IMR-90 (cell line): ENCODE results near the gene CLCNKA. TPM values are rescaled to one million over a fixed set of nuclear protein-coding genes. Genes with fewer than 3 reads are reported as not detected.

Source experiments
- ATAC-seq: fragments of 200-7000 bp; cut with Tn5 transposase; 2 replicates; pipeline ENCODE4 v1.9.1; 2020; ENCODE audit warnings: low read depth, mild to moderate bottlenecking, moderate library complexity
- BruUV-seq: library from RNA; stranded (reverse); fragments of 400-500 nt; replicated peaks from 2 replicates; lab custom pipeline; 2021; lab: Mats Ljungman, UMichigan
- CTCF ChIA-PET: fragments of 300-600 bp; formaldehyde crosslinking; extraction: SDS; loops from one replicate; lab custom pipeline; 2021; ENCODE audit warnings: antibody characterized with exemption; lab: Yijun Ruan, JAX
- POLR2A ChIA-PET: fragments of 300-600 bp; sonication (Branson Sonifier 250); formaldehyde crosslinking; loops from one replicate; lab custom pipeline; 2022; ENCODE audit warnings: antibody characterized with exemption; ENCODE audit not compliant: unreplicated experiment; lab: Charles Lee
- DNase-seq: peaks from one replicate; pipeline ENCODE4 v3.0.0; 2013
- H2AFZ ChIP-seq: replicated peaks from 2 replicates; pipeline ENCODE3; 2013; ENCODE audit warnings: low read length, mild to moderate bottlenecking; ENCODE audit not compliant: poor library complexity
- H2AK5ac ChIP-seq: 2 replicates; pipeline ENCODE4 v1.6.1; 2013; ENCODE audit warnings: low read depth, low read length, inconsistent platforms
- H2AK9ac ChIP-seq: replicated peaks from 2 replicates; pipeline ENCODE3; 2013; ENCODE audit warnings: mild to moderate bottlenecking, low read depth, low read length, moderate library complexity; ENCODE audit not compliant: poor library complexity
- H2BK120ac ChIP-seq: 2 replicates; pipeline ENCODE4 v1.6.1; 2013; ENCODE audit warnings: low read depth, low read length, inconsistent platforms
- H2BK15ac ChIP-seq: 3 replicates; pipeline ENCODE4 v1.6.1; 2013; ENCODE audit warnings: low read depth, low read length, inconsistent platforms
- H2BK20ac ChIP-seq: 2 replicates; pipeline ENCODE4 v1.6.1; 2013; ENCODE audit warnings: low read depth, mild to moderate bottlenecking, inconsistent platforms, low read length, moderate library complexity
- H2BK5ac ChIP-seq: 2 replicates; pipeline ENCODE4 v1.6.1; 2013; ENCODE audit warnings: mild to moderate bottlenecking, low read depth, low read length, inconsistent platforms; ENCODE audit not compliant: poor library complexity, severe bottlenecking
- H3K14ac ChIP-seq: replicated peaks from 2 replicates; pipeline ENCODE4 v1.6.1; 2013; ENCODE audit warnings: low read depth, low read length, inconsistent platforms
- H3K18ac ChIP-seq: 2 replicates; pipeline ENCODE4 v1.6.1; 2013; ENCODE audit warnings: low read depth, low read length, control low read depth
- H3K23ac ChIP-seq: 2 replicates; pipeline ENCODE4 v1.6.1; 2013; ENCODE audit warnings: low read depth, low read length, inconsistent platforms
- H3K27ac ChIP-seq: 2 replicates; pipeline ENCODE4 v1.5.1; 2013; ENCODE audit warnings: mild to moderate bottlenecking, control low read depth, low read length; ENCODE audit not compliant: insufficient read depth
- H3K27me3 ChIP-seq: 2 replicates; pipeline ENCODE4 v1.6.1; 2013; ENCODE audit warnings: low read length; ENCODE audit not compliant: control insufficient read depth, insufficient read depth
- H3K36me3 ChIP-seq: 2 replicates; pipeline ENCODE4 v1.6.1; 2013; ENCODE audit warnings: low read length, mixed read lengths; ENCODE audit not compliant: control insufficient read depth, insufficient read depth
- H3K4ac ChIP-seq: 2 replicates; pipeline ENCODE4 v1.6.1; 2013; ENCODE audit warnings: low read depth, low read length, inconsistent platforms
- H3K4me1 ChIP-seq: 2 replicates; pipeline ENCODE4 v1.6.1; 2013; ENCODE audit warnings: low read length, mixed read lengths; ENCODE audit not compliant: control insufficient read depth, insufficient read depth
- H3K4me2 ChIP-seq: 2 replicates; pipeline ENCODE4 v1.6.1; 2013; ENCODE audit warnings: low read depth, mild to moderate bottlenecking, control low read depth, low read length, moderate library complexity
- H3K4me3 ChIP-seq: 2 replicates; pipeline ENCODE4 v1.5.1; 2013; ENCODE audit warnings: low read depth, mild to moderate bottlenecking, control low read depth, low read length, moderate library complexity; ENCODE audit not compliant: insufficient read depth
- H3K56ac ChIP-seq: 2 replicates; pipeline ENCODE4 v1.6.1; 2013; ENCODE audit warnings: low read length, inconsistent platforms; ENCODE audit not compliant: insufficient read depth; ENCODE audit errors: extremely low read depth
- H3K79me1 ChIP-seq, 2 experiments: 2 replicates each; pipeline ENCODE4 v1.6.1; 2013; ENCODE audit warnings: low read length in 2 of 2, inconsistent platforms in 1 of 2, low read depth in 1 of 2
- H3K9ac ChIP-seq: 2 replicates; pipeline ENCODE4 v1.6.1; 2013; ENCODE audit warnings: low read depth, low read length, control low read depth
- H3K9me1 ChIP-seq: 2 replicates; pipeline ENCODE4 v1.6.1; 2013; ENCODE audit warnings: low read length, inconsistent platforms; ENCODE audit not compliant: insufficient read depth
- H3K9me3 ChIP-seq: 2 replicates; pipeline ENCODE4 v1.6.1; 2013; ENCODE audit warnings: low read length; ENCODE audit not compliant: control insufficient read depth, insufficient read depth
- H4K20me1 ChIP-seq: 2 replicates; pipeline ENCODE4 v1.6.1; 2013; ENCODE audit warnings: low read length, inconsistent platforms; ENCODE audit not compliant: insufficient read depth
- H4K5ac ChIP-seq: 2 replicates; pipeline ENCODE4 v1.6.1; 2013; ENCODE audit warnings: mild to moderate bottlenecking, low read depth, low read length, control low read depth
- H4K8ac ChIP-seq, 2 experiments: 2 replicates each; pipeline ENCODE4 v1.6.1; 2013; ENCODE audit warnings: low read depth in 2 of 2, low read length in 2 of 2, control low read depth in 1 of 2, inconsistent platforms in 1 of 2
- H4K91ac ChIP-seq: 2 replicates; pipeline ENCODE4 v1.6.1; 2013; ENCODE audit warnings: low read depth, low read length, inconsistent platforms; ENCODE audit not compliant: insufficient read depth
- BHLHE40 ChIP-seq: fragments of 150-350 bp; IDR thresholded peaks from 2 replicates; pipeline ENCODE4 v1.6.1; 2016; ENCODE audit warnings: mild to moderate bottlenecking, low read depth, low read length
- CEBPB ChIP-seq: IDR thresholded peaks from 2 replicates; pipeline ENCODE4 v1.6.1; 2012; ENCODE audit warnings: low read depth, low read length, improper control_type of control experiment
- CHD1 ChIP-seq: IDR thresholded peaks from 2 replicates; pipeline ENCODE4 v1.6.1; 2012; ENCODE audit warnings: low read depth, low read length, improper control_type of control experiment
- FOS ChIP-seq: fragments of 150-350 bp; IDR thresholded peaks from 2 replicates; pipeline ENCODE4 v1.6.1; 2016; ENCODE audit warnings: low read depth, low read length
- MAFK ChIP-seq: IDR thresholded peaks from 2 replicates; pipeline ENCODE4 v1.6.1; 2012; ENCODE audit warnings: low read depth, low read length, improper control_type of control experiment
- MAZ ChIP-seq: IDR thresholded peaks from 2 replicates; pipeline ENCODE4 v1.6.1; 2012; ENCODE audit warnings: low read depth, mild to moderate bottlenecking, low read length, improper control_type of control experiment, moderate library complexity, borderline replicate concordance
- MXI1 ChIP-seq: IDR thresholded peaks from 2 replicates; pipeline ENCODE4 v1.6.1; 2012; ENCODE audit warnings: low read depth, mild to moderate bottlenecking, low read length, moderate library complexity, borderline replicate concordance
- NFE2L2 ChIP-seq: fragments of 150-350 bp; IDR thresholded peaks from 2 replicates; pipeline ENCODE4 v1.6.1; 2016; ENCODE audit warnings: low read depth, mild to moderate bottlenecking, low read length
- POLR2A ChIP-seq: IDR thresholded peaks from 2 replicates; pipeline ENCODE4 v1.6.1; 2012; ENCODE audit warnings: mild to moderate bottlenecking, low read depth, low read length
- RAD21 ChIP-seq: IDR thresholded peaks from 2 replicates; pipeline ENCODE4 v1.6.1; 2012; ENCODE audit warnings: low read length, improper control_type of control experiment
- RCOR1 ChIP-seq: IDR thresholded peaks from 2 replicates; pipeline ENCODE4 v1.6.1; 2012; ENCODE audit warnings: mild to moderate bottlenecking, low read length, improper control_type of control experiment; ENCODE audit not compliant: insufficient replicate concordance
- RFX5 ChIP-seq: IDR thresholded peaks from 2 replicates; pipeline ENCODE4 v1.8.0; 2012; ENCODE audit warnings: low read depth, mild to moderate bottlenecking, low read length, moderate library complexity
- SMC3 ChIP-seq: fragments of 150-350 bp; IDR thresholded peaks from 2 replicates; pipeline ENCODE4 v1.6.1; 2016; ENCODE audit warnings: low read depth, mild to moderate bottlenecking, antibody characterized with exemption, low read length, moderate library complexity
- WGBS, 2 experiments: methylation state at CpG; one replicate each; pipeline versions ENCODE4 v1.1.5 to v1.1.7; 2013; ENCODE audit warnings: missing lambda C conversion rate in 2 of 2; ENCODE audit not compliant: insufficient read length in 1 of 2; ENCODE audit errors: extremely low coverage in 2 of 2; 5-methylcytosine and 5-hydroxymethylcytosine counted together
- dilution Hi-C: fragments of 300-500 bp; cut with HindIII; formaldehyde crosslinking; loops from one replicate; pipeline ENCODE4 v1.14.3; 2018; ENCODE audit warnings: low sequenced_read_pairs; ENCODE audit not compliant: unreplicated experiment
- in situ Hi-C: fragments of 300-500 bp; cut with MboI; formaldehyde crosslinking; loops from 3 replicates; pipeline ENCODE4 v1.14.3; 2019; ENCODE audit warnings: low sequenced_read_pairs, inconsistent platforms, mixed read lengths
- intact Hi-C: fragments of 100-400 bp; cut with micrococcal nuclease; formaldehyde crosslinking; loops from 2 replicates; pipeline ENCODE4 v1.10.0; 2022
- polyA plus RNA-seq, 3 experiments: library from polyadenylated mRNA; depleted of rRNA; stranded (reverse); fragments of >200 nt; gene quantifications; 2 replicates each; pipeline ENCODE4 v1.2.3, GENCODE V29; 2012; ENCODE audit warnings: low replicate concordance in 1 of 3
- total RNA-seq: library from RNA; depleted of rRNA; stranded (reverse); fragments of >200 nt; gene quantifications from 2 replicates; pipeline ENCODE4 v1.2.3, GENCODE V29; 2012
- TF ChIP-seq, protein P1 (sequence below): conservative IDR thresholded peaks from 2 replicates; pipeline ENCODE4 v1.5.1; 2012; ENCODE audit warnings: mild to moderate bottlenecking, low read depth, low read length, improper control_type of control experiment
- TF ChIP-seq, protein P2 (sequence below): fragments of 150-350 bp; IDR thresholded peaks from 2 replicates; pipeline ENCODE4 v1.6.1; 2016; ENCODE audit warnings: low read depth, mild to moderate bottlenecking, low read length, moderate library complexity, borderline replicate concordance
- TF ChIP-seq, protein P3 (sequence below): fragments of 150-350 bp; IDR thresholded peaks from 2 replicates; pipeline ENCODE4 v1.6.1; 2017; ENCODE audit warnings: mild to moderate bottlenecking, antibody characterized with exemption, low read length, low read depth

Gene CLCNKA
- total and polyA plus RNA-seq, 2 of the 4 experiments (the other 2 are of a cell fraction) = 0.05 TPM; not detected in 1

DNA sequence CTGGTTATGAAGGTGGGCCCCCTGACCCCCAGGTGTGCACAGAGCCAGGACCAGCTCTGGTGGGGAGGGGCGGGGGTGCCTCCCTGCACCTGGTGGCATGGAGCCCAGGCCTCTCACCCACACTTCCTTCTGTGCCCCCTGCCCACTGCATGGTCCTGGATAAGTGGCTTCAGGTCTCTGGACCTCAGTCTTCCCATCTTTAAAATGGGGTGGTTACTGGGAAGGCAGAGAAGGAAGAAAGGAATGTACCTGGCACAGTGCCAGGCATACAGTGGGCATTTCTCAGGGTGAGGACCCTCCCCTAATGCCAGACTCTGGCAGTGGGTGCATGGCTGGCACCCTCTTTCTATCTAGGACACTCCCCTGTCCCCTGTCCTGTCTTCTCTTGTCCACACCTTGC, 7.5 kb downstream of the CLCNKA start:
- no peak overlapping the region for H3K27ac ChIP-seq
- TF ChIP-seq RFX5 (no peak), NFE2L2 (no peak), MAFK (no peak), CHD1 (no peak), RCOR1 (no peak), FOS (no peak), SMC3 (no peak), MAZ (no peak), RAD21 (no peak), MXI1 (no peak), BHLHE40 (no peak), CEBPB (no peak), POLR2A (no peak)
- TF ChIP-seq, protein P1, sequence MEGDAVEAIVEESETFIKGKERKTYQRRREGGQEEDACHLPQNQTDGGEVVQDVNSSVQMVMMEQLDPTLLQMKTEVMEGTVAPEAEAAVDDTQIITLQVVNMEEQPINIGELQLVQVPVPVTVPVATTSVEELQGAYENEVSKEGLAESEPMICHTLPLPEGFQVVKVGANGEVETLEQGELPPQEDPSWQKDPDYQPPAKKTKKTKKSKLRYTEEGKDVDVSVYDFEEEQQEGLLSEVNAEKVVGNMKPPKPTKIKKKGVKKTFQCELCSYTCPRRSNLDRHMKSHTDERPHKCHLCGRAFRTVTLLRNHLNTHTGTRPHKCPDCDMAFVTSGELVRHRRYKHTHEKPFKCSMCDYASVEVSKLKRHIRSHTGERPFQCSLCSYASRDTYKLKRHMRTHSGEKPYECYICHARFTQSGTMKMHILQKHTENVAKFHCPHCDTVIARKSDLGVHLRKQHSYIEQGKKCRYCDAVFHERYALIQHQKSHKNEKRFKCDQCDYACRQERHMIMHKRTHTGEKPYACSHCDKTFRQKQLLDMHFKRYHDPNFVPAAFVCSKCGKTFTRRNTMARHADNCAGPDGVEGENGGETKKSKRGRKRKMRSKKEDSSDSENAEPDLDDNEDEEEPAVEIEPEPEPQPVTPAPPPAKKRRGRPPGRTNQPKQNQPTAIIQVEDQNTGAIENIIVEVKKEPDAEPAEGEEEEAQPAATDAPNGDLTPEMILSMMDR = no peak
- TF ChIP-seq, protein P2, sequence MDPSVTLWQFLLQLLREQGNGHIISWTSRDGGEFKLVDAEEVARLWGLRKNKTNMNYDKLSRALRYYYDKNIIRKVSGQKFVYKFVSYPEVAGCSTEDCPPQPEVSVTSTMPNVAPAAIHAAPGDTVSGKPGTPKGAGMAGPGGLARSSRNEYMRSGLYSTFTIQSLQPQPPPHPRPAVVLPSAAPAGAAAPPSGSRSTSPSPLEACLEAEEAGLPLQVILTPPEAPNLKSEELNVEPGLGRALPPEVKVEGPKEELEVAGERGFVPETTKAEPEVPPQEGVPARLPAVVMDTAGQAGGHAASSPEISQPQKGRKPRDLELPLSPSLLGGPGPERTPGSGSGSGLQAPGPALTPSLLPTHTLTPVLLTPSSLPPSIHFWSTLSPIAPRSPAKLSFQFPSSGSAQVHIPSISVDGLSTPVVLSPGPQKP = no peak
- TF ChIP-seq, protein P3, sequence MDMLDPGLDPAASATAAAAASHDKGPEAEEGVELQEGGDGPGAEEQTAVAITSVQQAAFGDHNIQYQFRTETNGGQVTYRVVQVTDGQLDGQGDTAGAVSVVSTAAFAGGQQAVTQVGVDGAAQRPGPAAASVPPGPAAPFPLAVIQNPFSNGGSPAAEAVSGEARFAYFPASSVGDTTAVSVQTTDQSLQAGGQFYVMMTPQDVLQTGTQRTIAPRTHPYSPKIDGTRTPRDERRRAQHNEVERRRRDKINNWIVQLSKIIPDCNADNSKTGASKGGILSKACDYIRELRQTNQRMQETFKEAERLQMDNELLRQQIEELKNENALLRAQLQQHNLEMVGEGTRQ = no peak
- H2BK20ac ChIP-seq = no peak overlapping the region

More for the DNA sequence above, 7.5 kb downstream of the CLCNKA start:
- no peak overlapping the region for H2BK5ac ChIP-seq
- no peak overlapping the region for H3K18ac ChIP-seq
- no peaks in the 10 kb centered on the region for H3K79me1 ChIP-seq
- no peak overlapping the region for H4K5ac ChIP-seq
- in situ Hi-C loops = no loop called here
- H3K56ac ChIP-seq = no peak overlapping the region
- H3K4me2 ChIP-seq = no peak overlapping the region
- no peaks in the 10 kb centered on the region for H3K9me1 ChIP-seq
- H2AK9ac ChIP-seq = no peak overlapping the region
- DNase-seq = no peak
- no TSS peak for BruUV-seq
- H3K4me1 ChIP-seq = peaks cover 5% of the 10 kb centered on the region
- no peak overlapping the region for H2AK5ac ChIP-seq
- intact Hi-C loops = no loop called here
- no CpG with 5 or more reads among the region's 1 CpG for WGBS, 2 experiments
- no peak overlapping the region for H4K91ac ChIP-seq
- no peak for ATAC-seq
- no peaks in the 10 kb centered on the region for H3K36me3 ChIP-seq
- dilution Hi-C loops = no loop called here
- H4K8ac ChIP-seq = no peak overlapping the region
- H2AFZ ChIP-seq = no peak overlapping the region
- ChIA-PET POLR2A (no interaction called here), CTCF (no interaction called here)
- H3K27me3 ChIP-seq = peaks cover 14% of the 10 kb centered on the region
- no peak overlapping the region for H3K4ac ChIP-seq
- H3K9me3 ChIP-seq = no peaks in the 10 kb centered on the region
- no peak overlapping the region for H2BK15ac ChIP-seq
- no peak overlapping the region for H2BK120ac ChIP-seq
- no peaks in the 10 kb centered on the region for H4K20me1 ChIP-seq
- H3K23ac ChIP-seq = no peak overlapping the region
- H3K4me3 ChIP-seq = no peak overlapping the region
- H3K14ac ChIP-seq = no peak overlapping the region
- H3K9ac ChIP-seq = no peak overlapping the region
